Left ventricle myocardium inferior (tissue), 1 donor: Measurements from ENCODE around the gene ATF6. TPM values are rescaled to one million over a fixed set of nuclear protein-coding genes. Genes with fewer than 3 reads are reported as not detected.
A peak's percentile ranks its signal among the peaks of the same experiment; 100 is the strongest.

Experiments
- DNase-seq: peaks from one replicate; pipeline ENCODE4 v3.0.0-alpha.2; 2020
- H3K27ac ChIP-seq: fragments of 200-600 bp; replicated peaks from 2 replicates; pipeline ENCODE4 v1.8.0; 2021
- H3K27me3 ChIP-seq: fragments of 200-600 bp; 2 replicates; pipeline ENCODE4 v1.8.0; 2021; ENCODE audit warnings: low read depth
- H3K36me3 ChIP-seq: fragments of 200-600 bp; 2 replicates; pipeline ENCODE4 v1.8.0; 2021
- H3K4me1 ChIP-seq: fragments of 200-600 bp; 2 replicates; pipeline ENCODE4 v1.8.0; 2021
- H3K4me3 ChIP-seq: fragments of 200-600 bp; 2 replicates; pipeline ENCODE4 v1.8.0; 2021; ENCODE audit warnings: mild to moderate bottlenecking, moderate library complexity
- H3K9me3 ChIP-seq: fragments of 200-600 bp; replicated peaks from 2 replicates; pipeline ENCODE4 v1.8.0; 2021
- CTCF ChIP-seq: fragments of 200-600 bp; IDR thresholded peaks from 2 replicates; pipeline ENCODE4 v1.8.0; 2021; ENCODE audit warnings: antibody characterized with exemption, mild to moderate bottlenecking, borderline replicate concordance
- intact Hi-C: fragments of 100-400 bp; cut with micrococcal nuclease; formaldehyde crosslinking; loops from one replicate; pipeline ENCODE4 v1.11.0; 2022
- total RNA-seq: library from RNA; stranded (reverse); fragmentation: NEBNext Ultra II Directional; extraction: Animal tissue kit (Norgen Biotek cat#: 25700); gene quantifications from one replicate; pipeline ENCODE4 v1.2.1, GENCODE V29; 2021
- donor health status: DM: no; HTN: yes; CAD: no; lungs with severe emphysema.

The ATF6 gene
- total RNA-seq, 1 donor from 2014 or later, result 13.0 TPM

GRCh38 chr1:162008799-162009198 is 242.7 kb downstream of the ATF6 start:
- Histone ChIP-seq H3K27me3 (no peaks in the 10 kb centered on the region), H3K36me3 (no peaks in the 10 kb centered on the region), H3K4me1 (peaks cover 52% of the 10 kb centered on the region), H3K4me3 (no peak overlapping the region), H3K9me3 (peaks cover 6% of the 10 kb centered on the region), H3K27ac (no peak overlapping the region)
- no peak for DNase-seq
- intact Hi-C loops, result no loop called here
- TF ChIP-seq CTCF, result no peak

- no peak for TF ChIP-seq CTCF
- H3K36me3 ChIP-seq, result no peaks in the 10 kb centered on the region
- H3K27me3 ChIP-seq, result no peaks in the 10 kb centered on the region
- peaks cover 52% of the 10 kb centered on the region for H3K4me1 ChIP-seq
- peak; percentile 41 for DNase-seq
- H3K9me3 ChIP-seq, result peaks cover 6% of the 10 kb centered on the region
- H3K4me3 ChIP-seq, result no peak overlapping the region
- intact Hi-C loops, result no loop called here
- H3K27ac ChIP-seq, result peak overlapping the region; percentile 86
These were observed 243.5 kb downstream of the ATF6 start for GRCh38 chr1:162009501-162010174.

GRCh38 chr1:162010175-162010506 is 244.0 kb downstream of the ATF6 start:
- TF ChIP-seq CTCF, result no peak
- H3K9me3 ChIP-seq, result peaks cover 6% of the 10 kb centered on the region
- H3K27ac ChIP-seq, result peak overlapping the region; percentile 86
- H3K27me3 ChIP-seq, result no peaks in the 10 kb centered on the region
- intact Hi-C loops, result no loop called here
- H3K36me3 ChIP-seq, result no peaks in the 10 kb centered on the region
- no peak for DNase-seq
- peaks cover 52% of the 10 kb centered on the region for H3K4me1 ChIP-seq
- H3K4me3 ChIP-seq, result no peak overlapping the region

GRCh38 chr1:162011337-162012012 is 245.4 kb downstream of the ATF6 start:
- peaks cover 52% of the 10 kb centered on the region for H3K4me1 ChIP-seq
- no peak for TF ChIP-seq CTCF
- peak overlapping the region; percentile 2 for H3K4me3 ChIP-seq
- intact Hi-C loops, result no loop called here
- peak; percentile 35 for DNase-seq
- no peaks in the 10 kb centered on the region for H3K27me3 ChIP-seq
- peaks cover 6% of the 10 kb centered on the region for H3K9me3 ChIP-seq
- H3K36me3 ChIP-seq, result no peaks in the 10 kb centered on the region
- peak overlapping the region; percentile 86 for H3K27ac ChIP-seq

GRCh38 chr1:162013289-162013688 is 247.2 kb downstream of the ATF6 start:
- no peak for DNase-seq
- TF ChIP-seq CTCF, result no peak
- Histone ChIP-seq H3K4me1 (peaks cover 45% of the 10 kb centered on the region), H3K4me3 (no peak overlapping the region), H3K27ac (no peak overlapping the region), H3K36me3 (no peaks in the 10 kb centered on the region), H3K27me3 (no peaks in the 10 kb centered on the region), H3K9me3 (peaks cover 6% of the 10 kb centered on the region)
- intact Hi-C loops, result no loop called here

Other genes with a start within 250 kb of the ATF6 start
- 0.58 TPM for gene HSPA6, start 241.8 kb upstream of the ATF6 start, total RNA-seq
- gene FCGR3A, start 216.5 kb upstream of the ATF6 start, total RNA-seq, result 15.0 TPM
- 1.5 TPM for gene FCGR3B, start 135.1 kb upstream of the ATF6 start, total RNA-seq
- 9.7 TPM for gene FCGR2B, start 103.2 kb upstream of the ATF6 start, total RNA-seq
- gene FCRLA, start 59.1 kb upstream of the ATF6 start, total RNA-seq, result 0.11 TPM
- gene FCRLB, start 44.8 kb upstream of the ATF6 start, total RNA-seq, result 0.33 TPM
- gene DUSP12, start 16.5 kb upstream of the ATF6 start, total RNA-seq, result 8.4 TPM